CD4-positive, alpha-beta T cell treated with Interleukin-10 for 1 hour (primary cell): ENCODE data around the gene CRLF3.
"Not testable (repeated sequence)": the region's sequence is repeated elsewhere in the genome, so short reads cannot be mapped to it uniquely, and the experiment has no call there.

Source experiments
- DNase-seq: peaks from one replicate; pipeline ENCODE4 v3.0.0-alpha.2; 2020

The CRLF3 gene

DNA sequence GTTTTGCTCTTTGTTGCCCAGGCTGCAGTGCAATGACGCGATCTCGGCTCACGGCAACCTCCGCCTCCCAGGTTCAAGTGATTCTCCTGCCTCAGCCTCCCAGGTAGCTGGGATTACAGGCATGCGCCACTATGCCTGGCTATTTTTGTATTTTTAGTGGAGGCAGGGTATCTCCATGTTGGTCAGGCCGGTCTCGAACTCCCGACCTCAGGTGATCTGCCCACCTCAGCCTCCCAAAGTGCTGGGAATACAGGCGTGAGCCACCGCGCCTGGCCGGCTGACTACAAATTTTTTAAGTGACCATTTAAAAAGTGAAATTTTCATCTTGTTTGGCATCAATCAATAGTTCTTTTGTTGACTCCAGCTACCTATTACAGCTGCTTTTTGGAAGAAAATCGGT lies 90.3 kb downstream of the CRLF3 start:
- not testable (repeated sequence) for DNase-seq
